NOMO-1 treated with dmso at 0.1 percent for 144 hours (cell line): ENCODE data around the gene ADGRD1.

Experiments used
- DNase-seq: peaks from one replicate; lab custom pipeline; 2025; ENCODE audit not compliant: unreplicated experiment; lab: John Stamatoyannopoulos, UW

ADGRD1 gene

GRCh38 chr12:131130311-131130911, 176.7 kb downstream of the ADGRD1 start:
- no peak for DNase-seq

- no peak for DNase-seq
Measured at GRCh38 chr12:131131077-131131807, 177.5 kb downstream of the ADGRD1 start.

- no peak for DNase-seq
Measured at GRCh38 chr12:131131808-131132117, 178.1 kb downstream of the ADGRD1 start.

- DNase-seq, result no peak
Measured at GRCh38 chr12:131132118-131132892, 178.6 kb downstream of the ADGRD1 start.

- DNase-seq, result no peak
Measured at GRCh38 chr12:131133015-131133905, 179.6 kb downstream of the ADGRD1 start.

GRCh38 chr12:131133994-131134393, 180.3 kb downstream of the ADGRD1 start:
- no peak for DNase-seq

GRCh38 chr12:131134523-131135310, 181.0 kb downstream of the ADGRD1 start:
- no peak for DNase-seq

- DNase-seq, result no peak
Measured at GRCh38 chr12:131135311-131135785, 181.6 kb downstream of the ADGRD1 start.

- no peak for DNase-seq
Measured at GRCh38 chr12:131135786-131136538, 182.3 kb downstream of the ADGRD1 start.

- DNase-seq, result no peak
Measured at GRCh38 chr12:131136539-131136872, 182.8 kb downstream of the ADGRD1 start.

GRCh38 chr12:131137009-131137835, 183.5 kb downstream of the ADGRD1 start:
- DNase-seq, result no peak

GRCh38 chr12:131137836-131138637, 184.3 kb downstream of the ADGRD1 start:
- DNase-seq, result no peak

- DNase-seq, result no peak
Measured at GRCh38 chr12:131138638-131139362, 185.1 kb downstream of the ADGRD1 start.

- no peak for DNase-seq
Measured at GRCh38 chr12:131139363-131140068, 185.8 kb downstream of the ADGRD1 start.

- DNase-seq, result no peak
Measured at GRCh38 chr12:131140069-131140435, 186.3 kb downstream of the ADGRD1 start.

GRCh38 chr12:131140697-131141096, 187.0 kb downstream of the ADGRD1 start:
- no peak for DNase-seq

GRCh38 chr12:131141514-131141913, 187.8 kb downstream of the ADGRD1 start:
- no peak for DNase-seq
